NB4 (cell line): ENCODE data around the gene DMKN.

Experiments used
- CTCF ChIP-seq: IDR thresholded peaks from one replicate; pipeline ENCODE4 v1.5.1; 2012; ENCODE audit warnings: low read depth, low read length
- MAX ChIP-seq: IDR thresholded peaks from 2 replicates; pipeline ENCODE4 v1.6.1; 2011; ENCODE audit warnings: low read depth, low read length
- POLR2A ChIP-seq: IDR thresholded peaks from 2 replicates; pipeline ENCODE4 v1.6.1; 2011; ENCODE audit warnings: mild to moderate bottlenecking; ENCODE audit not compliant: insufficient read length; ENCODE audit errors: extremely low read depth

GRCh38 chr19:35539850-35540249, 26.4 kb upstream of the DMKN start:
- TF ChIP-seq POLR2A, result no peak
- TF ChIP-seq CTCF, result no peak
- TF ChIP-seq MAX, result no peak
